ENCODE data around the gene HHIPL1. TPM values are rescaled to one million over a fixed set of nuclear protein-coding genes. Genes with fewer than 3 reads are reported as not detected.
A peak's percentile ranks its signal among the peaks of the same experiment; 100 is the strongest.

Gene HHIPL1
- total RNA-seq, 1 experiment from 2014 or later: not detected

DNA sequence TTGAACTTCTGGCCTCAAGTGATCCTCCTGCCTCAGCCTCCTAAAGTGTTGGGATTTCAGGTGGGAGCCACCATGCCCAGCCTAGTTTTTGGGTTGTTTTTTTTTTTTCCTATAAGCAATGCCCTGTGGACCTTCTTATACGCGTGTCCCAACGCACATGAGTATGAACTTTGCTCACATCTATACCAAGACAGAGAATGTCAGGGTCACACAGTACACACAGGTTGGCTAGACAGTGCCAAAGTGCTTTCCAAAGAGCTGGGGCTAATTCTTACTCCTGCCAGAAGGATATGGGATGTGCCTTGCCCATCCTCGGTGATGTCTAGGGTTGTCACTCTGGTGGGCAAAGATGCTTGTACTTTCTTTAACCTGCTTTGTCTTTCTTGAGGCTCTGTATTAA is 33.3 kb upstream of the HHIPL1 start:
- no peak for DNase-seq (ENCODE audit: low spot score)

GRCh38 chr14:99612071-99612737 is 32.7 kb upstream of the HHIPL1 start:
- no peak for DNase-seq (ENCODE audit: low spot score)

- DNase-seq (ENCODE audit: low spot score): no peak
Measured at GRCh38 chr14:99612738-99613330, 32.1 kb upstream of the HHIPL1 start.

DNA sequence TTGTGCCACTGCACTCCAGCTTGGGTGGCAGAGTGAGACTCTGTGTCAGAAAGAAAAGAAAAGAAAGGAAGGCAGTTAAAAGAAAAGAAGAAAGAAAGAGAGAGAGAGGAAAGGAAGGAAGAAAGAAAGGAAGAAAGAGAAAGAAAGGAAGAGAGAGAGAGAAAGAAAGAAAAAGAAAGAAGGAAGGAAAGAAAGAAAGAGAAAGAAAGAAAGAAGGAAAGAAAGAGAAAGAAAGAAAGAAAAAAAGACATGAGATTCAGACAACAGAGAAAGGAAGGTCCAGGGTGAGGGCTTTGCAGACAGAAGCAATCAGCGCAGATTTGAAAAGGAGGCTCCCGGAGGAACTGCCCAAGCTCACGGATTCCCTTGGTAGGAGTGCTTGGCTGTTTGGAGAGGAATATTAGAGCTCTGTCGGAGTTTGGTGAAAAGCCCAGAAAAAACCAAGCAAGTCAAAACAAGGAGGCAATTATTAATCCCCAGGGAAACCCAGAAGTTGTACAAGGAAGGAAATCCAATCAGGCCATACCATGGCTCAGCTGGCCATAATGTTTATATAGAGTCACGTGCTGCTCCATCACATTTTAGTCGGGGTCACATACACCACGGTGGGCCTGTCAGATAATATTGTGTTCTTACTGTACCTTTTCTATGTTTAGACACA is 29.3 kb upstream of the HHIPL1 start:
- DNase-seq (ENCODE audit: low spot score): no peak

DNA sequence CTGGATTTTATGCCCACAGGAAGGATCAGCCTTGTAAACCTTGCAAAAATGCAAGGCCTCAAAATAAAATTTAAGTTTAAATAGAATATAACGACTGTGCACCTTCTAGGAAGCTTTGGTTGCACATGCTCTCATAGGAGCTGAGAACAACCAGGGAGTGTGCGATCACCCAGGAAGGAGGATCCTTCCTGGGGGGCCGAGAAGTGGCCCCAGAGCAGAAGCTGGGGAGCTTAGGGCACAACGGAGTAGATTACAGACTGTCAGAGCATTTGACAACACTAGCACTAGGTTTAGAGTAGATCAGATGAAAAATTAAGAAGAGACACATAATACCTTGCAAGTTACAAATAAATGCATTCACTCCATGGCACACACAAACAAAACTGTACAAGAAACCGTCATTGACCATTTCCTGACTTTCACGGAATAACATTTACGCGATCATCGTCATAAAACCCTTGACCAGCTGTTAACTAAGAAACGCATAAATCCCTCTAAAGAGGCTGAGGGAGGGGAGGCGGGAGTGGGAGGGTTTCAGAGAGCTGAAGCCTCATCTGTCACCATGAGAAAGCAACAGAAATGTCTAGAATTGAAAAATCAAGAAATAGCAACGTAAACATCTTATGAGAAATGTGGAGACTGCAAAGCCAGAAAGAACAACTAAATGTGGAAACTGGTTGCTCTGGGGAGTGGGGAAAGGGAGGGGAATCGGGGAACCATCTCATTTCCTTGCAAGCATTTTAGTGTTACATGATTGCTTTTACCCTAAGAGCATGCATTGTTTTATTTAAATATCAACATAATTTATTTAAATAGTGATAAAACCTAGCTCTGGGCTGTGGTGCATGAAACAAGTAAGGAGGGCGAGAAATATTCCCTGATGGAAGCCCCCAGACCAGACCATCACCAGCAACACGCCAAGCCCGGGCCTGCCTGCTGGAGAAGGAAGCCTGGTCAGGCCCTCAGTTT is 27.8 kb upstream of the HHIPL1 start:
- no peak for DNase-seq (ENCODE audit: low spot score)

- DNase-seq (ENCODE audit: low spot score): peak; percentile 82
Measured at GRCh38 chr14:99619835-99620834, 24.8 kb upstream of the HHIPL1 start.

DNA sequence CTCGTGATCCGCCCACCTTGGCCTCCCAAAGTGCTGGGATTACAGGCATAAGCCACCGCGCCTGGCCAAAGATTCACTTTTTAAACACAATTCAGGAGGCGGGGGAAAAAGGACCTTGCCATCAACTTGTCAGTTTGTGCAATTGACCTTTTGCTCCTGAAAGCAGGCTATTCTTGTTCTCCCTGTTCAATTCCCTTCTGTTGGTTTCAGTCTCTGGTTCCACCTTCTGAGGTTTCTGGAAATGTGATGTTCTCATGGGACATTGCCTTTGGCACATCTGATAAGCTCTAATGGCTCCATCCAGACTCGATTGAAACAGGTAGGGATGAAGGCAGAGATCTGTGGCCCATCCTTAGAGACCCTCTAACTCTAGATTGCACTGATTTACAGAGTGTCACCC is 23.0 kb upstream of the HHIPL1 start:
- DNase-seq (ENCODE audit: low spot score): no peak

- no peak for DNase-seq (ENCODE audit: low spot score)
Measured at GRCh38 chr14:99624024-99624423, 20.9 kb upstream of the HHIPL1 start.

- no peak for DNase-seq (ENCODE audit: low spot score)
Measured at GRCh38 chr14:99624971-99625370, 20.0 kb upstream of the HHIPL1 start.

GRCh38 chr14:99625476-99625875 is 19.5 kb upstream of the HHIPL1 start:
- DNase-seq (ENCODE audit: low spot score): no peak

- no peak for DNase-seq (ENCODE audit: low spot score)
Measured at GRCh38 chr14:99626041-99626648, 18.8 kb upstream of the HHIPL1 start.

- no peak for DNase-seq (ENCODE audit: low spot score)
Measured at GRCh38 chr14:99627100-99627499, 17.8 kb upstream of the HHIPL1 start.

- no peak for DNase-seq (ENCODE audit: low spot score)
Measured at GRCh38 chr14:99627510-99628381, 17.2 kb upstream of the HHIPL1 start.

- DNase-seq (ENCODE audit: low spot score): peak; percentile 49
Measured at GRCh38 chr14:99628887-99629618, 15.9 kb upstream of the HHIPL1 start.

- no peak for DNase-seq (ENCODE audit: low spot score)
Measured at GRCh38 chr14:99630202-99630601, 14.7 kb upstream of the HHIPL1 start.

- DNase-seq (ENCODE audit: low spot score): no peak
Measured at GRCh38 chr14:99632410-99633035, 12.4 kb upstream of the HHIPL1 start.

GRCh38 chr14:99633141-99633540 is 11.8 kb upstream of the HHIPL1 start:
- no peak for DNase-seq (ENCODE audit: low spot score)

GRCh38 chr14:99633918-99634317 is 11.0 kb upstream of the HHIPL1 start:
- no peak for DNase-seq (ENCODE audit: low spot score)

Data from A172 (cell line).